Transverse colon (tissue), 4 donors: ENCODE results near the gene ZNF283. TPM values are rescaled to one million over a fixed set of nuclear protein-coding genes. Genes with fewer than 3 reads are reported as not detected.
A peak's percentile ranks its signal among the peaks of the same experiment; 100 is the strongest.

Source experiments
- DNase-seq: peaks from one replicate; pipeline ENCODE4 v3.0.0-alpha.2; 2019
- H3K27ac ChIP-seq, 4 donors: fragments of 200-600 bp; sonication (generic); 2 replicates each; pipeline ENCODE4 v1.5.1; 2016 to 2018; ENCODE audit warnings: inconsistent platforms in 4 of 4
- H3K27me3 ChIP-seq: fragments of 200-600 bp; sonication (generic); 2 replicates; pipeline ENCODE4 v1.5.1; 2017; ENCODE audit warnings: inconsistent platforms
- H3K36me3 ChIP-seq, 4 donors: fragments of 200-600 bp; sonication (generic); 2 replicates each; pipeline ENCODE4 v1.5.1; 2017 to 2019; ENCODE audit warnings: inconsistent platforms in 4 of 4
- H3K4me1 ChIP-seq, 4 donors: fragments of 200-600 bp; sonication (generic); 2 replicates each; pipeline ENCODE4 v1.5.1; 2017 to 2020; ENCODE audit warnings: inconsistent platforms in 4 of 4
- H3K4me3 ChIP-seq, 4 donors: fragments of 200-600 bp; sonication (generic); 1 replicate in 1 of 4; 2 replicates in 3 of 4; pipeline versions ENCODE4 v1.5.1 to v1.6.1; 2017 to 2019; ENCODE audit warnings: inconsistent platforms in 4 of 4
- H3K9me3 ChIP-seq, 2 donors: fragments of 200-600 bp; sonication (generic); 2 replicates each; pipeline ENCODE4 v1.5.1; 2017 to 2019; ENCODE audit warnings: inconsistent platforms in 2 of 2
- CTCF ChIP-seq, 5 experiments: fragments of 200-600 bp in 3 of 5; fragments of 450-650 bp in 2 of 5; sonication (generic) in 3 of 5; IDR thresholded peaks; 1 replicate in 2 of 5; 2 replicates in 3 of 5; pipeline ENCODE4 v1.5.1; 2016 to 2017; ENCODE audit warnings: antibody characterized with exemption in 5 of 5, inconsistent platforms in 3 of 5, mild to moderate bottlenecking in 2 of 5, moderate library complexity in 1 of 5
- EP300 ChIP-seq: sonication (generic); formaldehyde crosslinking; IDR thresholded peaks from one replicate; pipeline ENCODE4 v1.6.1; 2017; ENCODE audit warnings: antibody characterized with exemption, low read depth
- POLR2A ChIP-seq: fragments of 450-650 bp; IDR thresholded peaks from one replicate; pipeline ENCODE4 v1.6.1; 2016; ENCODE audit warnings: antibody characterized with exemption, mild to moderate bottlenecking, moderate library complexity
- POLR2AphosphoS5 ChIP-seq, 3 donors: sonication (generic); formaldehyde crosslinking; IDR thresholded peaks; one replicate each; pipeline ENCODE4 v1.6.1; 2016; ENCODE audit warnings: antibody characterized with exemption in 3 of 3
- WGBS, 2 donors: methylation state at CpG; one replicate each; pipeline ENCODE4 v1.1.5; 2018; ENCODE audit warnings: low coverage in 1 of 2; 5-methylcytosine and 5-hydroxymethylcytosine counted together
- in situ Hi-C, 4 donors: fragments of 200-750 bp; cut with MboI; loops; one replicate each; pipeline versions ENCODE4 v1.15.0 to v1.15.1; 2017; ENCODE audit warnings: low sequenced_read_pairs in 3 of 4, low pct_ligation_motif_present in 1 of 4, low pct_unique_long_range_greater_than_20kb in 1 of 4
- intact Hi-C: fragments of 100-400 bp; cut with DNase I; formaldehyde crosslinking; loops from one replicate; pipeline ENCODE4 v1.15.1; 2023; ENCODE audit warnings: low total_unique reads
- total RNA-seq, 4 donors: library from RNA; depleted of rRNA; stranded (reverse); fragments of >200 nt; gene quantifications; one replicate each; pipeline ENCODE4 v1.1.0, GENCODE V29; 2016

ZNF283 gene
- total RNA-seq, 4 donors from 2014 or later: 10.9 to 168 (median 17.8) TPM

DNA sequence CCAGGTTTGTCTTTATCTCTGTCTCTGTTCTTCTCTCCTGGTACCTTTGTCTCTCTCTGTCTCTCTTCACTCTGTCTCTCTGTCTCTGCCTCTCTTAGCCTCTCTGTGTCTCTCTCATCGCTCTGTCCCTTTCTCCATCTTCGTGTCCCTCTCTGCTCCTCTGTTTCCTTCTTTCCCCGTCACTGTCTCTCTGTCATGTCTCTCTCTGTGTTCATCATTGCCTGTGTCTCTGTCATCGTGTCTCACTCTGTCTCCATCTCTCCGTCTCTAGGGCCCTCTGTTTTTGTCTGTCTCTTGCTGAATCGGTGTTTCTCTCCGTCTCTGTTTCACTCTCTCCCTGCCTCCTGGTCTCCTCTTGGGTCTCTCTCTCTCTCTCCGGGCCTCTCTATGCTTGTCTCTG, 43.5 kb upstream of the ZNF283 start:
- 77 to 90% methylated on average over 5 to 8 of the region's 8 CpGs for WGBS, 2 donors
- DNase-seq: no peak
- no peaks in the 10 kb centered on the region for H3K9me3 ChIP-seq
- TF ChIP-seq EP300 (no peak), POLR2AphosphoS5 (IDR thresholded peaks at IDR 0.05) (no peak), CTCF (IDR thresholded peaks at IDR 0.05) (no peak), POLR2A (no peak)
- no peaks in the 10 kb centered on the region for H3K27me3 ChIP-seq
- H3K27ac ChIP-seq: peak overlapping the region; percentile 44 to 67 (median 50)
- in situ Hi-C loops (no loop called here), intact Hi-C loops (loop anchor here (5.0 kb wide), 1 partner anchor 36 kb away; no protein-coding TSS in a partner anchor)
- peaks cover 18 to 51% (median 38%) of the 10 kb centered on the region in 4 donors for H3K4me1 ChIP-seq
- no peaks in the 10 kb centered on the region for H3K36me3 ChIP-seq
- H3K4me3 ChIP-seq: no peak overlapping the region

- H3K36me3 ChIP-seq: no peaks in the 10 kb centered on the region
- intact Hi-C loops: loop anchor here (5.0 kb wide), 1 partner anchor 37 kb away; no protein-coding TSS in a partner anchor
- peaks cover 14 to 43% (median 30%) of the 10 kb centered on the region in 4 donors for H3K4me1 ChIP-seq
- H3K27ac ChIP-seq: peak overlapping the region; percentile 44 to 67 (median 50)
- H3K27me3 ChIP-seq: no peaks in the 10 kb centered on the region
- WGBS, 2 donors: 35 to 56% methylated on average over 2 to 4 of the region's 4 CpGs
- no peak overlapping the region for H3K4me3 ChIP-seq
- TF ChIP-seq POLR2A (no peak), POLR2AphosphoS5 (IDR thresholded peaks at IDR 0.05) (no peak), CTCF (IDR thresholded peaks at IDR 0.05) (no peak), EP300 (no peak)
- H3K9me3 ChIP-seq: no peaks in the 10 kb centered on the region
- peak; percentile 79 for DNase-seq
- in situ Hi-C loops: no loop called here
Observed at GRCh38 chr19:43784241-43784980, 42.7 kb upstream of the ZNF283 start.

GRCh38 chr19:43784981-43785808, 41.9 kb upstream of the ZNF283 start:
- intact Hi-C loops (loop anchor here (5.0 kb wide), 1 partner anchor 38 kb away; no protein-coding TSS in a partner anchor), in situ Hi-C loops (loop anchor here in 2 of 4 donors (5.0 kb wide), 1 partner anchor 43 kb away; no protein-coding TSS in a partner anchor)
- Histone ChIP-seq H3K4me1 (peaks cover 14 to 35% (median 23%) of the 10 kb centered on the region in 4 donors), H3K4me3 (no peak overlapping the region), H3K9me3 (no peaks in the 10 kb centered on the region), H3K36me3 (no peaks in the 10 kb centered on the region), H3K27ac (peak overlapping the region; percentile 44 to 67 (median 50)), H3K27me3 (no peaks in the 10 kb centered on the region)
- TF ChIP-seq POLR2AphosphoS5 (IDR thresholded peaks at IDR 0.05): peak in 1 of 3 donors; percentile 4
- no peak for TF ChIP-seq POLR2A
- TF ChIP-seq CTCF (IDR thresholded peaks at IDR 0.05): peak; percentile 97 to 99 (median 97)
- peak; percentile 70 for DNase-seq
- 0 to 9% methylated on average over 6 to 10 of the region's 10 CpGs for WGBS, 2 donors

- in situ Hi-C loops: loop anchor here in 2 of 4 donors (5.0 kb wide), 1 partner anchor 44 kb away; no protein-coding TSS in a partner anchor
- 41% methylated on average over 1 of the region's 1 CpG; no CpG with 5 or more reads in 1 of the 2 donors for WGBS, 2 donors
- DNase-seq: no peak
- H3K9me3 ChIP-seq: no peaks in the 10 kb centered on the region
- intact Hi-C loops: no loop called here
- TF ChIP-seq CTCF (IDR thresholded peaks at IDR 0.05) (no peak), POLR2AphosphoS5 (IDR thresholded peaks at IDR 0.05) (no peak), POLR2A (no peak), EP300 (no peak)
- H3K27ac ChIP-seq: no peak overlapping the region
- H3K4me3 ChIP-seq: no peak overlapping the region
- H3K36me3 ChIP-seq: no peaks in the 10 kb centered on the region
- peaks cover 10 to 25% (median 17%) of the 10 kb centered on the region in 4 donors for H3K4me1 ChIP-seq
- no peaks in the 10 kb centered on the region for H3K27me3 ChIP-seq
Observed at GRCh38 chr19:43786665-43787064, 40.5 kb upstream of the ZNF283 start.
